Uterus (tissue), 4 donors: ENCODE data around the gene RHO. TPM values are rescaled to one million over a fixed set of nuclear protein-coding genes. Genes with fewer than 3 reads are reported as not detected.
"Not testable (repeated sequence)": the region's sequence is repeated elsewhere in the genome, so short reads cannot be mapped to it uniquely, and the experiment has no call there.

Experiments used
- DNase-seq, 2 donors: peaks; one replicate each; pipeline ENCODE4 v3.0.0-alpha.2; 2019 to 2020
- H3K27ac ChIP-seq, 2 donors: fragments of 200-600 bp; sonication (generic); 1 replicate in 1 of 2; 2 replicates in 1 of 2; pipeline ENCODE4 v1.5.1; 2016 to 2018
- H3K27me3 ChIP-seq, 2 donors: fragments of 200-600 bp; sonication (generic); one replicate each; pipeline ENCODE4 v1.5.1; 2018 to 2019; ENCODE audit warnings: control low read depth in 1 of 2
- H3K36me3 ChIP-seq, 2 donors: fragments of 200-600 bp; sonication (generic); one replicate each; pipeline ENCODE4 v1.5.1; 2019; ENCODE audit warnings: control low read depth in 1 of 2
- H3K4me1 ChIP-seq, 2 donors: fragments of 200-600 bp; sonication (generic); one replicate each; pipeline ENCODE4 v1.5.1; 2018 to 2019; ENCODE audit warnings: control low read depth in 1 of 2
- H3K4me3 ChIP-seq, 2 donors: fragments of 200-600 bp; sonication (generic); 1 replicate in 1 of 2; 2 replicates in 1 of 2; pipeline ENCODE4 v1.5.1; 2018 to 2019; ENCODE audit warnings: mild to moderate bottlenecking in 1 of 2
- H3K9me3 ChIP-seq, 2 donors: fragments of 200-600 bp; sonication (generic); one replicate each; pipeline ENCODE4 v1.5.1; 2019; ENCODE audit warnings: control low read depth in 1 of 2
- POLR2A ChIP-seq, 2 donors: fragments of 450-650 bp; IDR thresholded peaks; one replicate each; pipeline ENCODE4 v1.6.1; 2016; ENCODE audit warnings: antibody characterized with exemption in 2 of 2, mild to moderate bottlenecking in 1 of 2, moderate library complexity in 1 of 2
- intact Hi-C: fragments of 100-400 bp; cut with DNase I; formaldehyde crosslinking; loops from one replicate; pipeline ENCODE4 v1.15.1; 2023; ENCODE audit warnings: low total_unique reads
- total RNA-seq, 4 donors: library from RNA; depleted of rRNA in 3 of 4; stranded (reverse); fragments of >200 nt in 3 of 4; gene quantifications; one replicate each; pipeline versions ENCODE4 v1.1.0 to v1.2.4, GENCODE V29; 2014 to 2023
- TF ChIP-seq, protein P1 (sequence below), 4 experiments: fragments of 200-600 bp in 2 of 4; fragments of 450-650 bp in 2 of 4; sonication (generic) in 2 of 4; IDR thresholded peaks; one replicate each; pipeline ENCODE4 v1.5.1; 2016 to 2019; ENCODE audit warnings: antibody characterized with exemption in 4 of 4, mild to moderate bottlenecking in 2 of 4, moderate library complexity in 1 of 4
- donor health status: DM: yes; HTN: yes; CAD: no.

RHO gene
- total RNA-seq, 4 donors from 2014 or later = 0.34 TPM; not detected in 3

DNA sequence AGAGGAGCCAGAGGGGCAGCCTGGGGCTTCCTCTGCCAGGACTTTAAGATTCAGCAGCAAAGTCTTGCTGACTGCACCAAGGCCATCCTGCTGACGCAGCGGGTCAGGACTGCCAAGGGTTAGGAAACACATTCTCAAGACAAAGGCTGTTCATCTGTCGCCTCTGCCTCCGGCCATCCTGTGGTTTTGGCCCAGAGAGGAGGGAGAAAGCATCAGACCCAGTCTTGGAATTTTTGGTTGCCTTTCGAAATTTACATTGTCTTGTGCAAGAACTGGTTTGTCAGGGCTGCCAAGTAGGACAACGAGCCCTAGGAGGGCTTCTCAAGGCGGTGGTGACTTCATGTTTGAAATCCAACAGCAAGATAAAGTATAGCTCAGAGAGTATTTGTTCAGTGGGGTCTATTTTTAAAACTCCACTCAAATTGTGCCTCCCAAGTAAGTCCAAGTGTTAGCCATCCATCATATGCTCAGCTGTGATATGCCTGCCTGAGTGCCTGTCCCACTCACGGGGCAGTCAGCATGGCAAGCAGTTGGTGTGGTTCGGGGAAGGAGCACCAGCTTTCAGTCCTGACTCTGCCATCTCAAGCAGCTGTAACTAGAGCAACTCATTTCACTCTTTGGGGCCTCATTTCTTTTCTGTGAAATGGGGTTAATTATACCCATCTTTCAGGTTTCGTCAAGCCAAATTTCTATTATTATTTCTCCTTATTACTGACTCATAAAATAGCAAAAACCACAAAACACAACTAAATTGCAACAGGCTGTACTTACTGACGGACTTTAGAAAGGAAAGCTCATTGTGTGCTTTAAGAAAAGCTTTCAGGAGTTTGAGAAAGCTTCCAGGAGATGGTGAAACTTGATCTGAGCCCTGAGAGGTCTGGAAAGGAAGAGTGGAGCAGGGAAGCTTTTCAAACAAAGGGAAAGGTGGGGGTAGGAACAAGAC is 42.4 kb upstream of the RHO start:
- intact Hi-C loops = loop anchor here (10.0 kb wide), 1 partner anchor 339 kb away; no protein-coding TSS in a partner anchor
- H3K9me3 ChIP-seq = no peaks in the 10 kb centered on the region
- no peaks in the 10 kb centered on the region for H3K27me3 ChIP-seq
- peak; percentile 82 to 86 for DNase-seq
- peak overlapping the region; percentile 67 to 71 for H3K27ac ChIP-seq
- H3K4me1 ChIP-seq = no peaks in the 10 kb centered on the region
- TF ChIP-seq POLR2A (IDR thresholded peaks at IDR 0.05) = no peak
- TF ChIP-seq, protein P1, sequence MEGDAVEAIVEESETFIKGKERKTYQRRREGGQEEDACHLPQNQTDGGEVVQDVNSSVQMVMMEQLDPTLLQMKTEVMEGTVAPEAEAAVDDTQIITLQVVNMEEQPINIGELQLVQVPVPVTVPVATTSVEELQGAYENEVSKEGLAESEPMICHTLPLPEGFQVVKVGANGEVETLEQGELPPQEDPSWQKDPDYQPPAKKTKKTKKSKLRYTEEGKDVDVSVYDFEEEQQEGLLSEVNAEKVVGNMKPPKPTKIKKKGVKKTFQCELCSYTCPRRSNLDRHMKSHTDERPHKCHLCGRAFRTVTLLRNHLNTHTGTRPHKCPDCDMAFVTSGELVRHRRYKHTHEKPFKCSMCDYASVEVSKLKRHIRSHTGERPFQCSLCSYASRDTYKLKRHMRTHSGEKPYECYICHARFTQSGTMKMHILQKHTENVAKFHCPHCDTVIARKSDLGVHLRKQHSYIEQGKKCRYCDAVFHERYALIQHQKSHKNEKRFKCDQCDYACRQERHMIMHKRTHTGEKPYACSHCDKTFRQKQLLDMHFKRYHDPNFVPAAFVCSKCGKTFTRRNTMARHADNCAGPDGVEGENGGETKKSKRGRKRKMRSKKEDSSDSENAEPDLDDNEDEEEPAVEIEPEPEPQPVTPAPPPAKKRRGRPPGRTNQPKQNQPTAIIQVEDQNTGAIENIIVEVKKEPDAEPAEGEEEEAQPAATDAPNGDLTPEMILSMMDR (IDR thresholded peaks at IDR 0.05) = no peak
- no peak overlapping the region for H3K4me3 ChIP-seq
- no peaks in the 10 kb centered on the region for H3K36me3 ChIP-seq

DNA sequence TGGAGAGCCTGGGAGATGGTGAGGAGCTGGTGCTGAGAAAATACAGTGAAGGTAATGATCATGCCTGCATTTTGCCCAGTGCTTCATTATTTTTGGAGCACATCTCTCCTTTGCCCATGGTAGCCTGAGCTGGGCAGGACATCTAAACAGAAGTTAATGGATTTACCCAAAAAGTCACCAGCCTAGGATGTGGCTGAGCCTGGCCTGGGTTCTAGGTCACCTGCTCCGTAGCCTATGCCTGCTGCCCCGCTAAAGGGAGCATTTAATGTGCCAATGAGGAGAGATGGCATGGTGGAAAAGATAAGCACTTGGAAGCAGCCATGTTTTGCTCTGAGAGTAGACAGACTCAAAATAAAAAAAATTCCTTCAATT is 41.8 kb upstream of the RHO start:
- no peak for TF ChIP-seq POLR2A (IDR thresholded peaks at IDR 0.05)
- TF ChIP-seq, protein P1 (IDR thresholded peaks at IDR 0.05) = no peak
- Histone ChIP-seq H3K4me1 (no peaks in the 10 kb centered on the region), H3K36me3 (no peaks in the 10 kb centered on the region), H3K4me3 (no peak overlapping the region), H3K27me3 (no peaks in the 10 kb centered on the region), H3K9me3 (no peaks in the 10 kb centered on the region), H3K27ac (peak overlapping the region; percentile 67 to 71)
- no peak for DNase-seq
- intact Hi-C loops = loop anchor here (10.0 kb wide), 1 partner anchor 338 kb away; no protein-coding TSS in a partner anchor

DNA sequence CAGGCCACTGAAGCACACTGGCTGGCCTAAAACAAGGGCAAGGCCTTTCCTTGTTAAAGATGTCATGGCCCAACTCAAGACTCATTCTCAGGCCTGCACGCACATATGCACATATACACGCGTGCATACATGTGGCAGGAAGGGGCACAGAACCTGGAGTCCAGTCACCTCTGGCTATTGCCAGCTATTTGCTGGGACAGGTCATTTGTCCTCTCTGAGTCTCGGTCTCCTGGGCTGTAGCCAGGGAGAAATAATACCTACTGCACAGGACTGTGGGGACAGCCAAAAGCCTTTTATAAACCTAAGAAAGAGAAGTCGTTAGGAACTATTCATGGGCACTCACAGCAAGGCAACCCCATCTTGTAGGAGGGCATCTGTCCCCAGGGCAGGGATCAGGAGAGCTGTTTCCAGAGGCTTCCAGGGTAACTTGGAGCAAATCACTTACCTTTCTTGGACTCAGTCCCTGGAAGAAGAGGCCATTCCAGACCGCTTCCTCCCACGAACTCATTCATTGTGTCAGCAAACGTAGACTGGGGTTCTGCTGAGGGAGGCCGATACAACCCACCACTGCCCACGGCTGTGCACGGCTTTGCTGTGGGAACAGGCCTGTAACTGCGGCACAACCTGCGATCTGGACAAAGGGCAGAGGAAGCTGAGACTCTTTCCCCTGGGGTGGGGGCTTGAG is 41.1 kb upstream of the RHO start:
- Histone ChIP-seq H3K27ac (peak overlapping the region; percentile 67 to 71), H3K9me3 (no peaks in the 10 kb centered on the region), H3K27me3 (no peaks in the 10 kb centered on the region), H3K4me1 (no peaks in the 10 kb centered on the region), H3K4me3 (no peak overlapping the region), H3K36me3 (no peaks in the 10 kb centered on the region)
- intact Hi-C loops = loop anchor here (10.0 kb wide), 1 partner anchor 337 kb away; no protein-coding TSS in a partner anchor
- DNase-seq = no peak
- TF ChIP-seq, protein P1 (IDR thresholded peaks at IDR 0.05) = no peak
- no peak for TF ChIP-seq POLR2A (IDR thresholded peaks at IDR 0.05)

DNA sequence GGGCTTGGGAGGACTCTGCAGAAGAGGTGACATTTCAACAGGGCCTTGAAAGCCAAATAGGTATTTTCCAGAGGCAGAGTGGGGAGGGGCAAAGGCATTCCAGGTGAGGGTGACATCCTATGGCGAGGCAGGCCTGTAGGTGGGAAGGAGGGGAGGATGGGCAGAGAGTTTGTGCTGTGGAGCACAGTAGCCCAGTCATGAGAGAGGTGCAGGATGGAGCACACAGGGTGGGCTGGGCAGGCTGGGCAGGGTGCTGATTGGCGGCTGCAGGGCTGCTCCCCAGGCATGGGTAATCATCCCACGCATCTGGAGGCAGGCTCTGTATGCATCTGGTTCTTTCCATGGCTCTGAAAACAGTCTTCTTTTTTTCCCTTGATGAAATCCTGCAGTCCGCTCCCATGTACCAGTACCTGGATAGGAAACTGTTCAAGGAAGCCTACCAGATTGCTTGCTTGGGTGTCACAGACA is 40.5 kb upstream of the RHO start:
- H3K27ac ChIP-seq = peak overlapping the region in 1 of 2 donors; percentile 71
- not testable (repeated sequence) for DNase-seq, H3K27me3 ChIP-seq, H3K4me3 ChIP-seq, H3K4me1 ChIP-seq, H3K36me3 ChIP-seq, H3K9me3 ChIP-seq
- intact Hi-C loops = loop anchor here (10.0 kb wide), 1 partner anchor 337 kb away; no protein-coding TSS in a partner anchor

DNA sequence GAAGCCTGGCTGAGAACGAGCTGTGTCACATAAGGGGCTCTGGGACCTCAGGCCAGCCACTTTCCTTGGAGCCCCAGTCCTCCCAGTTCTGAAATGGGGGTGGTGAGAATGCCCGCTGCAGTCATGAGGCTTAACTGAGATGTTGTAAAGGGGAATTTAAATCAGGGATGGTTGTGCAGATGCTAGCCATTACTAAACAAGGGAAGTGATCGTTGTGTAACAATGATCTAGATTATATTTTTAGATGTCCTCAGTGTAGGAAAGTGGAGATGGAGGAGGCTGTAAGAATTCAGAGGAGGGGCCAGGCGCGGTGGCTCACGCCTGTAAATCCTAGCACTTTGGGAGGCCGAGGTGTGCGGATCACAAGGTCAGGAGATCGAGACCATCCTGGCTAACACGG is 39.2 kb upstream of the RHO start:
- H3K4me3 ChIP-seq, H3K27me3 ChIP-seq, H3K9me3 ChIP-seq, DNase-seq, H3K36me3 ChIP-seq, H3K4me1 ChIP-seq: not testable (repeated sequence)
- peak overlapping the region in 1 of 2 donors; percentile 93 for H3K27ac ChIP-seq
- intact Hi-C loops = loop anchor here (10.0 kb wide), 1 partner anchor 336 kb away; no protein-coding TSS in a partner anchor

DNA sequence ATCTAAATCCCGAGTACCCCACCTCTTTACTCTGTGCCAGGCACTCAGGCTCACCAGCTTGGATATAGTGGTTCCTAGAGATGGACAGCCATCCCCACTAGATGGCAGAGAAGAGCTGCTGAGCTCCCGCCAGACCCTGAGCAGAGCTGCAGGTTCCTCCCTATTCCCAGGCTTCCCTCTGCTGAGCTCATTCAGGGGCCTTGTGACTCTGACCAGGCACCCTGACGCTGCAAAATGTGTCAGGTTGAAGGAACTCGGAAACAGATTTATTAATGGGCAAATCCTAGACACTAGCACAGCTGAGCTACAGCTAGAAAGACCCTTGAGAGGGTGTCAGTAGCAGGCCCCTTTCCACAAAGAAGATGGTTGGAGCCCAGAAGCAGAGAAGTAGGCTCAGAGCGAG is 38.2 kb upstream of the RHO start:
- DNase-seq = peak; percentile 89 to 90
- Histone ChIP-seq H3K27me3 (no peaks in the 10 kb centered on the region), H3K4me1 (no peaks in the 10 kb centered on the region), H3K36me3 (no peaks in the 10 kb centered on the region), H3K9me3 (no peaks in the 10 kb centered on the region), H3K27ac (peak overlapping the region; percentile 83 to 93), H3K4me3 (no peak overlapping the region)
- TF ChIP-seq, protein P1 (IDR thresholded peaks at IDR 0.05) = peak; percentile 87 to 95 (median 92)
- no peak for TF ChIP-seq POLR2A (IDR thresholded peaks at IDR 0.05)
- intact Hi-C loops = no loop called here

DNA sequence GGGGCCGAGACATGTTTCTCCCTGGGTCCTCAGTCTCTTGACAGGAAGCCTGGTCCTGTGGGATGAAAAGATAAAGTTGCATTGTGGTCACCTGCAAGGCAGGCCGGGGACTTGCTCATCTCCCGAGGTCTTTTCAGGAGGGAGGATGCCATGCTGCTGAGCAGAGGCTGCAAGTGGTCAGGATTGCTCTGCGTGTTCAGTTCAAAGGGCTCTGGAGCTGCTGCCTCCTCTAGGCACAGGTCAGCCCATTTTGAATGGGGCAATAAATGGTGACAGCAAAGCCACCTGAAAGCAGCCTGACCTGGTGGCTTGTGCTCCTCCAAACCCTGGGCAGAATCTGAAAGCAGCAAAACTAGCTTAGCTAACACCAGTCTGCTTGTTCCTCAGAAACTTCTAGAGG is 37.4 kb upstream of the RHO start:
- H3K4me1 ChIP-seq, H3K27me3 ChIP-seq, DNase-seq, H3K4me3 ChIP-seq, H3K9me3 ChIP-seq, intact Hi-C loops, H3K36me3 ChIP-seq: not testable (repeated sequence)
- H3K27ac ChIP-seq = peak overlapping the region; percentile 83 to 93
